ENCODE measurements around the gene ERF. TPM values are rescaled to one million over a fixed set of nuclear protein-coding genes. Genes with fewer than 3 reads are reported as not detected.

The ERF gene
- total and polyA plus RNA-seq, 4 donors = 8.7 to 21.0 (median 13.8) TPM

- Histone ChIP-seq H3K9ac (ENCODE audit: low read depth in 1 of 2, low read length in 2 of 2) (peak within 1 kb of the TSS; percentile 92 to 97), H3K4me1 (ENCODE audit: control insufficient read depth in 4 of 4, insufficient read depth in 4 of 4, low read length in 3 of 4) (peaks cover 1 to 31% (median 16%) of the 10 kb centered on the region in 4 donors), H3K36me3 (ENCODE audit: control insufficient read depth in 4 of 4, insufficient read depth in 3 of 4, low read depth in 1 of 4, low read length in 3 of 4) (peaks cover 0 to 3% (median 0%) of the 10 kb centered on the region in 4 donors), H3K9me3 (ENCODE audit: control insufficient read depth in 4 of 4, low read length in 3 of 4) (no peaks in the 10 kb centered on the region), H3K27ac (ENCODE audit: low read depth in 1 of 2, low read length in 2 of 2) (peak within 1 kb of the TSS; percentile 95), H3K27me3 (ENCODE audit: control insufficient read depth in 4 of 4, insufficient read depth in 4 of 4, low read length in 3 of 4) (no peaks in the 10 kb centered on the region), H3K4me3 (ENCODE audit: low read depth in 1 of 3, low read length in 3 of 3) (peak within 1 kb of the TSS; percentile 88 to 93 (median 92))
- peak; percentile 93 for TF ChIP-seq MAX (IDR thresholded peaks at IDR 0.05)
- TF ChIP-seq REST (IDR thresholded peaks at IDR 0.05) = peak; percentile 66
- TF ChIP-seq HNF4A (conservative IDR thresholded peaks at IDR 0.05) = peak; percentile 84 to 92
- peak; percentile 79 for TF ChIP-seq ATF3 (IDR thresholded peaks at IDR 0.05)
- peak; percentile 99 for TF ChIP-seq EGR1 (IDR thresholded peaks at IDR 0.05; ENCODE audit: low read depth in 2 of 2)
- no peak for TF ChIP-seq CTCF (IDR thresholded peaks at IDR 0.05; ENCODE audit: low read depth, low read length, missing input control)
- peak; percentile 83 to 91 for TF ChIP-seq RXRA (IDR thresholded peaks at IDR 0.05)
- peak; percentile 97 for TF ChIP-seq ZBTB33 (IDR thresholded peaks at IDR 0.05)
- peak; percentile 98 for TF ChIP-seq YY1 (IDR thresholded peaks at IDR 0.05)
- TF ChIP-seq JUND (IDR thresholded peaks at IDR 0.05) = peak; percentile 33 to 77
- no peak for TF ChIP-seq FOXA1 (IDR thresholded peaks at IDR 0.05)
- TF ChIP-seq TAF1 (conservative IDR thresholded peaks at IDR 0.05) = peak; percentile 95
- peak; percentile 67 for TF ChIP-seq NR2F2 (IDR thresholded peaks at IDR 0.05)
- TF ChIP-seq FOXA2 (IDR thresholded peaks at IDR 0.05) = peak; percentile 4
- peak; percentile 78 for TF ChIP-seq HNF4G (IDR thresholded peaks at IDR 0.05)
- TF ChIP-seq SP1 (IDR thresholded peaks at IDR 0.05) = peak; percentile 94
- peak in 1 of 2 donors; percentile 24 for TF ChIP-seq RAD21 (IDR thresholded peaks at IDR 0.05)
- TF ChIP-seq GABPA (IDR thresholded peaks at IDR 0.05 in 1 of 2, conservative IDR thresholded peaks at IDR 0.05 in 1 of 2) = peak; percentile 36 to 90
- under 1% methylated on average over 76 of the region's 76 CpGs for WGBS
- DNase-seq (ENCODE audit: low spot score) = peak; percentile 96
Observed at GRCh38 chr19:42242512-42243409, 12.2 kb downstream of the ERF start, which contains the start of gene GSK3A. Gene GSK3A, minus strand, starts transcription at chr19:42242602. Its CDS starts 137 bp downstream, at chr19:42242465.

Data from liver (tissue), 9 donors.